ENCODE measurements around the gene XCR1. TPM values are rescaled to one million over a fixed set of nuclear protein-coding genes. Genes with fewer than 3 reads are reported as not detected.
A peak's percentile ranks its signal among the peaks of the same experiment; 100 is the strongest.

Gene XCR1
- total RNA-seq, 1 donor from 2014 or later: not detected

DNA sequence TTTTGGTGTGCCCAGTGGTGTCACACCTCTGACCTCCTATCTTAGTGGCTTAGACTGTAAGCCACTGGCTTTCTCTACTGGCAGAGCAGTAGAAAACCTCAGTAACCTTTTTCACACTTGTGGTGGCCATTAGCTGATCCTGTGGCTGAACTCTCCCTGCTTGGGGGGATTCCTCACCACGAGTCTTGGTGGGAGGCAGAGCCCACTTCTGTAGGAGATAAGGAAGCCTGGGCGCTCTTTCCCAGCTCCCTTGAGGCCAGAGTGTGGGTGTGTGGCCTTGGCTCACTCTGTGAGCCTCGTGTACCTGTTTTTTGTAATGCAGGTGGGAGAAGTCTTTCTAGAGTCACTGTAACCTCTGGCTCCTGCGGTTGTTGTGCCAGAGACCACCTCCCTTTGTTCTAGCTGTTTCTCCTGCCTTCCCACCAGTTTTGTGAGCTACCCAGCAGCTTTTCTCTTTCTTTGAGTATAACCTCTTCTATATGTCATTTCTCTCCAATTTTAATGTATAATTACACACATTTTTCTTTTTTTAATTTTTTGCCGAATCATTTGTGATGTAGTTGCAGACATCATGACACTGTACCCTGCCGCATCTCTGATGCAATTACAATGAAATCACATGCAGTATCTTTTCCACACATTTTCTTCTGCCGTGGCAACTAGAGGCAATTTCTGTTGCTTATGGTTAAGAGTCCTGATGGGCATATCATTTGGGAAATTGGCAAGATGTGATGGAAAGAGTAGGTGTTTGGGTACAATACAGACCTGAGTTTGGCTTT lies 13.8 kb downstream of the XCR1 start:
- Mint-ChIP-seq H3K27me3 (ENCODE audit: low read depth) (peaks cover 13% of the 10 kb centered on the region), H3K9me3 (ENCODE audit: low read depth) (no peaks in the 10 kb centered on the region), H3K27ac (ENCODE audit: unreplicated experiment) (peak overlapping the region; percentile 43), H3K36me3 (ENCODE audit: low read depth) (peaks cover 1% of the 10 kb centered on the region), H3K4me3 (ENCODE audit: unreplicated experiment) (no peak overlapping the region), H3K4me1 (ENCODE audit: low read depth) (no peaks in the 10 kb centered on the region)
- DNase-seq (ENCODE audit: low spot score): no peak
- TF ChIP-seq, protein P1, sequence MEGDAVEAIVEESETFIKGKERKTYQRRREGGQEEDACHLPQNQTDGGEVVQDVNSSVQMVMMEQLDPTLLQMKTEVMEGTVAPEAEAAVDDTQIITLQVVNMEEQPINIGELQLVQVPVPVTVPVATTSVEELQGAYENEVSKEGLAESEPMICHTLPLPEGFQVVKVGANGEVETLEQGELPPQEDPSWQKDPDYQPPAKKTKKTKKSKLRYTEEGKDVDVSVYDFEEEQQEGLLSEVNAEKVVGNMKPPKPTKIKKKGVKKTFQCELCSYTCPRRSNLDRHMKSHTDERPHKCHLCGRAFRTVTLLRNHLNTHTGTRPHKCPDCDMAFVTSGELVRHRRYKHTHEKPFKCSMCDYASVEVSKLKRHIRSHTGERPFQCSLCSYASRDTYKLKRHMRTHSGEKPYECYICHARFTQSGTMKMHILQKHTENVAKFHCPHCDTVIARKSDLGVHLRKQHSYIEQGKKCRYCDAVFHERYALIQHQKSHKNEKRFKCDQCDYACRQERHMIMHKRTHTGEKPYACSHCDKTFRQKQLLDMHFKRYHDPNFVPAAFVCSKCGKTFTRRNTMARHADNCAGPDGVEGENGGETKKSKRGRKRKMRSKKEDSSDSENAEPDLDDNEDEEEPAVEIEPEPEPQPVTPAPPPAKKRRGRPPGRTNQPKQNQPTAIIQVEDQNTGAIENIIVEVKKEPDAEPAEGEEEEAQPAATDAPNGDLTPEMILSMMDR (IDR thresholded peaks at IDR 0.05): no peak

DNA sequence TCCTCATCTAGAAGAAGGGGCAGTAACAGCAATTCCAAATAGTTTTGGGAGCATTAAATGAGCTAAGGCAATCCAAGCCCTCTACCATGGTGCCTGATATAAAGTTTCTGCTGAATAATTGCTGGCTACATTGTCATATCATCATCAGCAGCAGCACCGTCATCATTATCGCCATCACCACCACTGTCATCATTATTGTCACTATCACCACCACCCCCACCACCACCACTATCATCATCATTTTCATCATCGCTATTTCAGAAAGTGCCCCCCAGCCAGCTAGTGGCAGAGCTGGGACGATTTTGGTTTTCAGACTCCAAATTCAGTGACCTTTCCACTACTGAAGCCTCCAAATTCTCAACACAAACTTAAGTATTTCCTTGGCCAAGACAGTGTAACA lies 15.0 kb downstream of the XCR1 start:
- Mint-ChIP-seq H3K27me3 (ENCODE audit: low read depth) (peaks cover 13% of the 10 kb centered on the region), H3K27ac (ENCODE audit: unreplicated experiment) (no peak overlapping the region), H3K36me3 (ENCODE audit: low read depth) (peaks cover 1% of the 10 kb centered on the region), H3K4me1 (ENCODE audit: low read depth) (no peaks in the 10 kb centered on the region), H3K9me3 (ENCODE audit: low read depth) (no peaks in the 10 kb centered on the region), H3K4me3 (ENCODE audit: unreplicated experiment) (no peak overlapping the region)
- TF ChIP-seq, protein P1 (IDR thresholded peaks at IDR 0.05): no peak
- no peak for DNase-seq (ENCODE audit: low spot score)

DNA sequence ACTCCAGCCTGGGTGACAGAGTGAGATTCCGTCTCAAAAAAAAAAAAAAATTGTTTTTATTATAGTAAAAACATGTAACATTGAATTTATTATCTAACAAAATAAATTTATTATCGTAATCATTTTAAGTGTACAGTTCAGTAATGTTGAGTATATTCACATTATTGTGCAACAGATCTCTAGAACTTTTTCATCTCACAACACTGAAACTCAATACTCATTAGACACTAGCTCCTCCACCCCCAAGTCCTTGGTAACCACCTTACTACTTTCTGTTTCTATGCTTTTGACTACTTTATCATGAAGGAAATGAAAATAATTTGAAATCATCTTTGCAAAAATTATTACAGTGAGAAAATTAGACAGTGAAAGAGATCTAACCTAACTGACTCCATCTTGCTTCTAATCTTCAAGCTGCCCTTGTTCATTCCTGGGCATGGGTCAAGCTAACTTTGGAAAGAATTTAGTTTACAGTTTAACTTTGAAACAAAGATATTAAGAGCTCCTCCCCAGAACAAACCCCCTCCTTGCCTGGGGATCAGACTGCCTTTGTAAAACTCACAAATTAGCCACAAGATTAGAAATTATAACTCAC lies 16.7 kb downstream of the XCR1 start:
- Mint-ChIP-seq H3K36me3 (ENCODE audit: low read depth) (peaks cover 1% of the 10 kb centered on the region), H3K27ac (ENCODE audit: unreplicated experiment) (no peak overlapping the region), H3K9me3 (ENCODE audit: low read depth) (no peaks in the 10 kb centered on the region), H3K4me1 (ENCODE audit: low read depth) (peaks cover 9% of the 10 kb centered on the region), H3K27me3 (ENCODE audit: low read depth) (peaks cover 13% of the 10 kb centered on the region), H3K4me3 (ENCODE audit: unreplicated experiment) (no peak overlapping the region)
- DNase-seq (ENCODE audit: low spot score): no peak
- TF ChIP-seq, protein P1 (IDR thresholded peaks at IDR 0.05): no peak

DNA sequence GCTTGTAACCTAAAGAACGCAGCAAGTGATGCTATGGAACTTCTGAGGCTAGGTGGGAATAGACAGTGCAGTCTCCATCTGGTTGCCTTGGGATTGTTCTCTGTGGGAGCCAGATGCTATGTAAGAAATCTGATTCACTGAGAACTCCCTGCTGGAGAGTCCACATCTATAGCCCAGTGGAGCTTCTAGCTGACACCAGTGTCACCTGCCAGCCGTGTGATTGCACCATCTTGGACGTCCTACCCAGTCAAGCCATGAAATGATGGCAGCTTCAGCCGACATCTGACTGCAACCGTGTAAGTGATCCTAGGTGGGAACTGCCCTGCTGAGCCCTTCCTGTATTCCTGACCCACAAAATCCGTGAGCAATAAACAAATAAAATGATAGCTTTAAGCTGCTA lies 19.2 kb downstream of the XCR1 start:
- Mint-ChIP-seq H3K27ac (ENCODE audit: unreplicated experiment) (no peak overlapping the region), H3K4me3 (ENCODE audit: unreplicated experiment) (no peak overlapping the region), H3K36me3 (ENCODE audit: low read depth) (no peaks in the 10 kb centered on the region), H3K27me3 (ENCODE audit: low read depth) (peaks cover 13% of the 10 kb centered on the region), H3K9me3 (ENCODE audit: low read depth) (no peaks in the 10 kb centered on the region), H3K4me1 (ENCODE audit: low read depth) (peaks cover 9% of the 10 kb centered on the region)
- TF ChIP-seq, protein P1 (IDR thresholded peaks at IDR 0.05): no peak
- no peak for DNase-seq (ENCODE audit: low spot score)

DNA sequence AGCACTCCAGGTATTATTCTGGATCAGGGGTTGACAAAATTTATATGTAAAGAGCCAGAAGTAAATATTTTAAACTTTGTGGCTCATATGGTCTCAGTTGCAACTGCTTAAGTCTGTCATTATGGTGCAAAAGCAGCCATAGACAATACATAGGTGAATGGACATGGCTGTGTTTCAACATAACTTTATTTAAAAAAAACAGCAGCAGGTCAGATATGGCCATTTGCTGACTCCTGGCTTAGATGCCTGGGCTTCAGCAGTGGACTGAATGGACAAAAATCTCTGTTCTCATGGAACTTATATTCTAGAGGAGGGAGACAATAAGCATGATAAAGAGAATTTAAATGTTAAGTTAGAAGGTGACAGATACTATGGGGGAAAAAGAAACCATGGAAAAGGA lies 20.0 kb downstream of the XCR1 start:
- Mint-ChIP-seq H3K27me3 (ENCODE audit: low read depth) (peaks cover 13% of the 10 kb centered on the region), H3K27ac (ENCODE audit: unreplicated experiment) (no peak overlapping the region), H3K4me3 (ENCODE audit: unreplicated experiment) (no peak overlapping the region), H3K4me1 (ENCODE audit: low read depth) (peaks cover 9% of the 10 kb centered on the region), H3K9me3 (ENCODE audit: low read depth) (no peaks in the 10 kb centered on the region), H3K36me3 (ENCODE audit: low read depth) (peaks cover 1% of the 10 kb centered on the region)
- DNase-seq (ENCODE audit: low spot score): no peak
- TF ChIP-seq, protein P1 (IDR thresholded peaks at IDR 0.05): no peak

Data from chondrocyte (in vitro differentiated cells).